ENCODE data around the gene NLN. TPM values are rescaled to one million over a fixed set of nuclear protein-coding genes. Genes with fewer than 3 reads are reported as not detected.

Gene NLN
- total and polyA plus RNA-seq, 2 donors (not counting 1 experiment from before 2014, with no cell fraction given) = 29.2 to 33.7 TPM

GRCh38 chr5:65819905-65820240, 97.9 kb downstream of the NLN start:
- Histone ChIP-seq H3K27me3 (ENCODE audit: control insufficient read depth, insufficient read depth, low read length) (no peaks in the 10 kb centered on the region), H3K27ac (ENCODE audit: insufficient read depth, low read length) (no peak overlapping the region), H3K79me2 (ENCODE audit: control insufficient read depth, insufficient read depth, low read length) (no peaks in the 10 kb centered on the region), H3K4me3 (replicated peaks in 1 of 4; ENCODE audit: control extremely low read depth in 1 of 4, insufficient read depth in 1 of 4, low read depth in 3 of 4, low read length in 4 of 4) (no peak overlapping the region), H4K20me1 (ENCODE audit: control insufficient read depth, extremely low read depth, insufficient read depth, low read length) (no peaks in the 10 kb centered on the region), H3K4me1 (ENCODE audit: control insufficient read depth, extremely low read depth, insufficient read depth, low read length) (no peaks in the 10 kb centered on the region), H3K36me3 (ENCODE audit: control insufficient read depth, insufficient read depth, low read length) (no peaks in the 10 kb centered on the region), H2AFZ (ENCODE audit: low read length) (no peak overlapping the region), H3K4me2 (ENCODE audit: extremely low read depth, insufficient read depth, low read length) (no peak overlapping the region), H3K9me3 (ENCODE audit: control insufficient read depth, insufficient read depth, low read depth, low read length) (no peaks in the 10 kb centered on the region), H3K9ac (ENCODE audit: insufficient read depth, low read length) (no peak overlapping the region)
- DNase-seq (ENCODE audit: low read depth in 2 of 2) = no peak
- TF ChIP-seq CTCF (conservative IDR thresholded peaks at IDR 0.05 in 1 of 2, IDR thresholded peaks at IDR 0.05 in 1 of 2; ENCODE audit: low read depth in 1 of 2, low read length in 2 of 2) = no peak
- no peak for TF ChIP-seq EZH2 (IDR thresholded peaks at IDR 0.05; ENCODE audit: low read length, missing control alignments)

GRCh38 chr5:65820373-65820772, 98.4 kb downstream of the NLN start:
- Histone ChIP-seq H3K9ac (ENCODE audit: insufficient read depth, low read length) (no peak overlapping the region), H3K27ac (ENCODE audit: insufficient read depth, low read length) (no peak overlapping the region), H3K4me3 (replicated peaks in 1 of 4; ENCODE audit: control extremely low read depth in 1 of 4, insufficient read depth in 1 of 4, low read depth in 3 of 4, low read length in 4 of 4) (no peak overlapping the region), H3K27me3 (ENCODE audit: control insufficient read depth, insufficient read depth, low read length) (no peaks in the 10 kb centered on the region), H4K20me1 (ENCODE audit: control insufficient read depth, extremely low read depth, insufficient read depth, low read length) (no peaks in the 10 kb centered on the region), H3K9me3 (ENCODE audit: control insufficient read depth, insufficient read depth, low read depth, low read length) (no peaks in the 10 kb centered on the region), H3K36me3 (ENCODE audit: control insufficient read depth, insufficient read depth, low read length) (no peaks in the 10 kb centered on the region), H3K4me2 (ENCODE audit: extremely low read depth, insufficient read depth, low read length) (no peak overlapping the region), H3K79me2 (ENCODE audit: control insufficient read depth, insufficient read depth, low read length) (no peaks in the 10 kb centered on the region), H3K4me1 (ENCODE audit: control insufficient read depth, extremely low read depth, insufficient read depth, low read length) (no peaks in the 10 kb centered on the region), H2AFZ (ENCODE audit: low read length) (no peak overlapping the region)
- DNase-seq (ENCODE audit: low read depth in 2 of 2) = no peak
- no peak for TF ChIP-seq CTCF (conservative IDR thresholded peaks at IDR 0.05 in 1 of 2, IDR thresholded peaks at IDR 0.05 in 1 of 2; ENCODE audit: low read depth in 1 of 2, low read length in 2 of 2)
- no peak for TF ChIP-seq EZH2 (IDR thresholded peaks at IDR 0.05; ENCODE audit: low read length, missing control alignments)

- Histone ChIP-seq H3K36me3 (ENCODE audit: control insufficient read depth, insufficient read depth, low read length) (no peaks in the 10 kb centered on the region), H3K9me3 (ENCODE audit: control insufficient read depth, insufficient read depth, low read depth, low read length) (no peaks in the 10 kb centered on the region), H3K4me2 (ENCODE audit: extremely low read depth, insufficient read depth, low read length) (no peak overlapping the region), H3K27ac (ENCODE audit: insufficient read depth, low read length) (no peak overlapping the region), H2AFZ (ENCODE audit: low read length) (no peak overlapping the region), H4K20me1 (ENCODE audit: control insufficient read depth, extremely low read depth, insufficient read depth, low read length) (no peaks in the 10 kb centered on the region), H3K9ac (ENCODE audit: insufficient read depth, low read length) (no peak overlapping the region), H3K4me1 (ENCODE audit: control insufficient read depth, extremely low read depth, insufficient read depth, low read length) (no peaks in the 10 kb centered on the region), H3K27me3 (ENCODE audit: control insufficient read depth, insufficient read depth, low read length) (no peaks in the 10 kb centered on the region), H3K4me3 (replicated peaks in 1 of 4; ENCODE audit: control extremely low read depth in 1 of 4, insufficient read depth in 1 of 4, low read depth in 3 of 4, low read length in 4 of 4) (no peak overlapping the region), H3K79me2 (ENCODE audit: control insufficient read depth, insufficient read depth, low read length) (no peaks in the 10 kb centered on the region)
- no peak for TF ChIP-seq EZH2 (IDR thresholded peaks at IDR 0.05; ENCODE audit: low read length, missing control alignments)
- TF ChIP-seq CTCF (conservative IDR thresholded peaks at IDR 0.05 in 1 of 2, IDR thresholded peaks at IDR 0.05 in 1 of 2; ENCODE audit: low read depth in 1 of 2, low read length in 2 of 2) = no peak
- no peak for DNase-seq (ENCODE audit: low read depth in 2 of 2)
Observed at GRCh38 chr5:65821966-65822365, 100.0 kb downstream of the NLN start.

All from fibroblast of lung (primary cell).